GM06990 (cell line): ENCODE data around the gene HIBCH.
"Not testable (repeated sequence)": the region's sequence is repeated elsewhere in the genome, so short reads cannot be mapped to it uniquely, and the experiment has no call there.

ENCODE experiments used
- DNase-seq: peaks from one replicate; pipeline ENCODE4 v3.0.0-alpha.2; 2011; ENCODE audit not compliant: insufficient read length; ENCODE audit errors: extremely low read depth
- H3K27me3 ChIP-seq: replicated peaks from 2 replicates; pipeline ENCODE4 v1.6.0; 2011; ENCODE audit warnings: low read length; ENCODE audit not compliant: control insufficient read depth, insufficient read depth
- H3K36me3 ChIP-seq: 2 replicates; pipeline ENCODE4 v1.5.1; 2011; ENCODE audit warnings: low read length; ENCODE audit not compliant: control insufficient read depth, insufficient read depth
- H3K4me3 ChIP-seq: replicated peaks from 2 replicates; pipeline ENCODE4 v1.5.1; 2011; ENCODE audit warnings: low read depth, mild to moderate bottlenecking, control low read depth, low read length
- TF ChIP-seq, protein P1 (sequence below): IDR thresholded peaks from 2 replicates; pipeline ENCODE4 v1.5.1; 2011; ENCODE audit warnings: low read length, control low read depth, mild to moderate bottlenecking, inconsistent platforms; ENCODE audit not compliant: insufficient read depth, poor library complexity, severe bottlenecking

HIBCH gene

DNA sequence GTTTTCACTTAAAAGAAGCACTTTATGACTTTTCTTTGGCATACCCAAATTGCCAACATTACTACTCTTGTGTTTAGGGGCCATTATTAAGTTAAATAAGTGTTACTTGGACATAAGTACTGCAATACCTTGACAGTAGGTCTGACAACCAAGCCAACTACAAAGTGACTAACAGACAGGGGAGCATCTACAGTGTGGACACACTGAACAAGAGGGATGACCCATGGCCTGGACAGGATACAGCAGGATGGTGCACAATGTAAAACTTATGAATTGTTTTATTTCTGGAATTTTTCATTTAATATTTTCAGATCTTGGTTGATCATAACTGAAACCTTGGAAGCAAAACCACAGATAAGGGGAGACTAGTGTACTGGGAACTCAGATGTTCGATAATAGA, 19.8 kb upstream of the HIBCH start:
- no peak for DNase-seq
- TF ChIP-seq, protein P1, sequence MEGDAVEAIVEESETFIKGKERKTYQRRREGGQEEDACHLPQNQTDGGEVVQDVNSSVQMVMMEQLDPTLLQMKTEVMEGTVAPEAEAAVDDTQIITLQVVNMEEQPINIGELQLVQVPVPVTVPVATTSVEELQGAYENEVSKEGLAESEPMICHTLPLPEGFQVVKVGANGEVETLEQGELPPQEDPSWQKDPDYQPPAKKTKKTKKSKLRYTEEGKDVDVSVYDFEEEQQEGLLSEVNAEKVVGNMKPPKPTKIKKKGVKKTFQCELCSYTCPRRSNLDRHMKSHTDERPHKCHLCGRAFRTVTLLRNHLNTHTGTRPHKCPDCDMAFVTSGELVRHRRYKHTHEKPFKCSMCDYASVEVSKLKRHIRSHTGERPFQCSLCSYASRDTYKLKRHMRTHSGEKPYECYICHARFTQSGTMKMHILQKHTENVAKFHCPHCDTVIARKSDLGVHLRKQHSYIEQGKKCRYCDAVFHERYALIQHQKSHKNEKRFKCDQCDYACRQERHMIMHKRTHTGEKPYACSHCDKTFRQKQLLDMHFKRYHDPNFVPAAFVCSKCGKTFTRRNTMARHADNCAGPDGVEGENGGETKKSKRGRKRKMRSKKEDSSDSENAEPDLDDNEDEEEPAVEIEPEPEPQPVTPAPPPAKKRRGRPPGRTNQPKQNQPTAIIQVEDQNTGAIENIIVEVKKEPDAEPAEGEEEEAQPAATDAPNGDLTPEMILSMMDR: no peak

DNA sequence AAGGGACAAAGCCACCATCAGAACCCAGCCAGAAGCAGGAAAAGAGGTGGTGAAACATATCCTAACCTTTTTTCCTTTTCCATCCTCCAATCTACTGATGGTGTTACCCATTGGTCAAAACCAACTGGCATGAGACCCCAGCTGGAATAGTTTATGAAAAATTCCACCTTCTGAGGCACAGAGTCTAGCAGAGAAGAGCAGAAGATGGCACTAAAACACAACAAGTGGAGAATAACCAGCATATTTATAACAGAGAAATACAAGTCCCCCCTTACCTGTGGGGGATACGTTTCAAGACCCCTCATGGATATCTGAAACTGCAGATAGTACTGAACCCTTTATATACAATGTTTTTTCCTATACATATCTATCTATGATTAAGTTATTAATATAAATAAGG, 18.8 kb upstream of the HIBCH start:
- Histone ChIP-seq H3K4me3 (no peak overlapping the region), H3K27me3 (no peaks in the 10 kb centered on the region), H3K36me3 (no peaks in the 10 kb centered on the region)
- TF ChIP-seq, protein P1: no peak
- DNase-seq: no peak

More for the DNA sequence above, 19.8 kb upstream of the HIBCH start:
- H3K27me3 ChIP-seq: no peaks in the 10 kb centered on the region
- H3K4me3 ChIP-seq: no peak overlapping the region
- H3K36me3 ChIP-seq: no peaks in the 10 kb centered on the region

DNA sequence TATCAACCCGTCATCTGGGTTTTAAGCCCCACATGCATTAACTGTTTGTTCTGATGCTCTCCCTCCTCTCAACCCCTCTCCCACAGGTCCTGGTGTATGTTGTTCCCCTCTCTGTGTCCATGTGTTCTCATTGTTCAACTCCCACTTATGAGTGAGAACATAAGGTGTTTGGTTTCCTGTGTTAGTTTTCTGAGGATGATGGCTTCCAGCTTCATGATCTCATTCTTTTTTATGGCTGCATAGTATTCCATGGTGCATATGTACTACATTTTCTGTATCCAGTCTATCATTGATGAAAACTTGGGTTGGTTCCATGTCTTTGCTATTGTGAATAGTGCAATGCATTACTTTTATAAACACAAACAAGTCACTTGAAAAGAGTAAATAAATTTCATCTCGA, 16.8 kb upstream of the HIBCH start:
- Histone ChIP-seq H3K36me3 (no peaks in the 10 kb centered on the region), H3K4me3 (no peak overlapping the region), H3K27me3 (no peaks in the 10 kb centered on the region)
- TF ChIP-seq, protein P1: no peak
- no peak for DNase-seq

DNA sequence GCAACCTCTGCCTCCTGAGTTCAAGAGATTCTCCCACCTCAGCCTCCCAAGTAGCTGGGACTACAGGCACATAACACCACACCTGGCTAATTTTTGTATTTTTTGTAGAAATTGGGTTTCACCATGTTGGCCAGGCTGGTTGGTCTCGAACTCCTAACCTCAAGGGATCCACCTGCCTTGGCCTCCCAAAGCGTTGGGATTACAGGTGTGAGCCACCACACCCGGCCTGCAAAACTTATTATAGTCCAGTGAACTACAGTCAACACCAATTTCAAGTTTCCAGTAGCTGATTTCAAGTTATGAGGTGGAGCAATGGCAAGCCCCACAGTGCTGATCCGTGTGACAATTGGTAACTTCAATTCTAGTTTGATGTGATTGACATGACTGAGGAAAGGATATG, 16.0 kb upstream of the HIBCH start:
- not testable (repeated sequence) for H3K36me3 ChIP-seq, H3K27me3 ChIP-seq, DNase-seq, H3K4me3 ChIP-seq

DNA sequence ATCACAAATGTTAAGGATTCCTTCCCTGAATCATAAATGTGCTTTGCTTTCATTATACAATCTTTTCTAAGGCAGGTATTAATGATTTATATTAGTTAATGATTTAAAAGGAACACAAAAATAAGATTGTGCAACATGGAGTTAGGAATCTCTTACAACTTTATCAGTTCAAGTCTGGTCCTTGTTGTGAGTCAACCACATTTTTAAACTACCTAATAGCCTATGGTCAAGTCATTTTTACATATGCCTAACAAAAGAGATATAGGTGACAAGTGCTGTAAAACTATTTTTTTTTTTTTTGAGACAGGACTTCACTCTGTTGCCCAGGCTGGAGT, 15.6 kb upstream of the HIBCH start:
- no peaks in the 10 kb centered on the region for H3K36me3 ChIP-seq
- H3K4me3 ChIP-seq: no peak overlapping the region
- DNase-seq: no peak
- TF ChIP-seq, protein P1: no peak
- no peaks in the 10 kb centered on the region for H3K27me3 ChIP-seq

DNA sequence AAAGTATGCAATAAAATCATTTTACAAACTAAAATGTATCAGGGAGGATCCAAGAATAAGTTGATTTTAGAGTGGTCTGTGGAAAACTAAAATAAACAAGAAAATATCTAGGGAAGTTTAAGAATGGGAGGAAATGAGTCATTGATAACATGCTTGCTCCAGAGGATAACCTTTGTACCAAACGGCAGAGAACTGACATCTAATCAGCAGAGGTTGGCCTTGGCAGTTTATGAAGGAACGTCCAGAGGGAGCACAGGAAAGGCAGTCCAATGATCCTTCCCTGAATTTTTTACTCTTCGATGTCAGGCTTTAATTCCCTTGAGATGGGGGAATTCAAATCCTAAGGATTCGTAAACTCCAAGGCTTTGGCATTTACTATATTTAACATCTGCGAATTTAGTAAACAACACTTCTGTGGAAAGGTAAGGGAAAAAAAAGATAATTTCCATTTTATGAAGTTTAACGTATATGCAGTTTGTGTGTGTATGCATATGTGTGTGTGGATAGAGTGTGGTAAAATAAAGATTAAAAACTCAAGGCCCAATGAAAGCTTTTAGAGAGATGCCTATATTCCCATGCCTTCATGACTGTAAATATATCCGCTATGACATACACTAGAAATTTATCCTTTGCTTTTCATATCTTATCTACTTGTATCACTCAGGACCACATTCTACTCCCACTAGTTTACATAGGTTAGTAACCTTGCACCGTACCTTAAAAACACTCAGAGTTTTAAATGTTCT, 15.0 kb upstream of the HIBCH start:
- no peaks in the 10 kb centered on the region for H3K27me3 ChIP-seq
- TF ChIP-seq, protein P1: no peak
- no peak for DNase-seq
- no peaks in the 10 kb centered on the region for H3K36me3 ChIP-seq
- no peak overlapping the region for H3K4me3 ChIP-seq
